H1 (cell line): ENCODE measurements around the gene INPP5A. TPM values are rescaled to one million over a fixed set of nuclear protein-coding genes. Genes with fewer than 3 reads are reported as not detected.

ENCODE experiments used
- CTCF ChIP-seq, 3 experiments: IDR thresholded peaks; 1 replicate in 2 of 3; 2 replicates in 1 of 3; pipeline versions ENCODE4 v1.5.1 to v1.6.1; 2011; ENCODE audit warnings: low read length in 3 of 3, mild to moderate bottlenecking in 3 of 3, inconsistent platforms in 2 of 3, low read depth in 1 of 3, moderate library complexity in 1 of 3; ENCODE audit not compliant: insufficient read depth in 1 of 3; ENCODE audit errors: control extremely low read depth in 1 of 3
- JUND ChIP-seq: IDR thresholded peaks from 2 replicates; pipeline ENCODE4 v1.6.1; 2011; ENCODE audit warnings: mild to moderate bottlenecking, improper control_type of control experiment, low read length
- NRF1 ChIP-seq: IDR thresholded peaks from 2 replicates; pipeline ENCODE4 v1.6.1; 2011; ENCODE audit warnings: mild to moderate bottlenecking, low read depth, low read length, improper control_type of control experiment
- polyA plus RNA-seq, 7 experiments: library from polyadenylated mRNA; depleted of rRNA in 3 of 7; stranded (reverse) in 5 of 7; unstranded in 2 of 7; fragments of >200 nt in 5 of 7; fragments of 200-250 nt in 2 of 7; gene quantifications; 1 replicate in 5 of 7; 2 replicates in 1 of 7; 4 replicates in 1 of 7; pipeline versions ENCODE4 v1.2.1 to v1.2.3, GENCODE V29; 2011 to 2013; ENCODE audit warnings: missing spikeins in 2 of 7, mixed read lengths in 2 of 7
- total RNA-seq: library from RNA; stranded (reverse); fragmentation: NEBNext Ultra II Directional; extraction: Animal tissue kit (Norgen Biotek cat#: 25700); gene quantifications from 2 replicates; pipeline ENCODE4 v1.2.1, GENCODE V29; 2021

Gene INPP5A
- total and polyA plus RNA-seq, 2 of the 8 experiments (the other 6 are each of a cell fraction or from before 2014, with no cell fraction given): 19.7 to 27.5 TPM

DNA sequence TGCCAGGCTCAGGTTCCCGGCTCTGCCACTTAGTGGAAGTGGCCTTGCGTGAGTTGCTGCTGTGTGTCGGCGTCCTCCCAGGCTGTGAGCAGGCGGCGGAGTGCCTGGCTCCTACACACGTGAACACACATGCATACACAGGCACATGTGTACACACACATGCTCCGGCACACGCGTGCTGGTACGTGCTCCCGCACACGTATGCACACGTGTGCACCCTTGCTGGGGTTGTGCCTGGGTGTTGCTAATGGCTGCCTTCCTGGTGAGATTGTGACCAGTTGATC is 107.6 kb downstream of the INPP5A start (continued):
- TF ChIP-seq CTCF (IDR thresholded peaks at IDR 0.05; ENCODE audit: control extremely low read depth in 1 of 3, insufficient read depth in 1 of 3, low read depth in 1 of 3, low read length in 3 of 3) (no peak), NRF1 (no peak), JUND (no peak)
- TF ChIP-seq, all 59 proteins: peak for 0
